NOMO-1 treated with dmso at 0.1 percent for 144 hours (cell line): ENCODE data around the gene PRX.
"Not testable (repeated sequence)": the region's sequence is repeated elsewhere in the genome, so short reads cannot be mapped to it uniquely, and the experiment has no call there.

ENCODE experiments used
- DNase-seq: peaks from one replicate; lab custom pipeline; 2025; ENCODE audit not compliant: unreplicated experiment; lab: John Stamatoyannopoulos, UW

PRX gene

GRCh38 chr19:40418040-40418439 lies 4.9 kb upstream of the PRX start:
- DNase-seq, result no peak

DNA sequence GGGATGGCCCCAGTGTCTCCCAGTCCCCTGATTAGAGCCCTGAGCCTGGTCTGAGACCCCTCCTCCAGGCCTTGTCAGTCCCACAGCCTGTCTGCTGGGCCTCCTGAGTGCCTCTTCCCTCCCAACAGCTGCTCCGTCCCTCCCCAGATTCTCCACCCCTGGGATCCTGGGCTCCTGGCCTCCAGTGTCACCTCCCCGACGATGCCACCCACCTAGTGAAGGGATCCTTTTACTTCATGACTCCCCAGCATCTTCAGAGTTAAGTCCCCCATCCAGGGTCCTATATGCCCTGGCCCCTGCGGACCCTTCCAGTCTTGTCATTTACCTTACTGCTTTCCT lies 4.4 kb upstream of the PRX start:
- no peak for DNase-seq

- no peak for DNase-seq
Measured at GRCh38 chr19:40416918-40417642, 3.9 kb upstream of the PRX start.

GRCh38 chr19:40415768-40416167 lies 2.6 kb upstream of the PRX start:
- no peak for DNase-seq

- DNase-seq, result no peak
Measured at GRCh38 chr19:40414542-40415535, 1.7 kb upstream of the PRX start.

- DNase-seq, result no peak
Measured at GRCh38 chr19:40412866-40413265, 312 bp downstream of the PRX start.

GRCh38 chr19:40411958-40412499 lies 1.1 kb downstream of the PRX start:
- no peak for DNase-seq

- DNase-seq, result no peak
Measured at GRCh38 chr19:40411125-40411842, 1.9 kb downstream of the PRX start.

DNA sequence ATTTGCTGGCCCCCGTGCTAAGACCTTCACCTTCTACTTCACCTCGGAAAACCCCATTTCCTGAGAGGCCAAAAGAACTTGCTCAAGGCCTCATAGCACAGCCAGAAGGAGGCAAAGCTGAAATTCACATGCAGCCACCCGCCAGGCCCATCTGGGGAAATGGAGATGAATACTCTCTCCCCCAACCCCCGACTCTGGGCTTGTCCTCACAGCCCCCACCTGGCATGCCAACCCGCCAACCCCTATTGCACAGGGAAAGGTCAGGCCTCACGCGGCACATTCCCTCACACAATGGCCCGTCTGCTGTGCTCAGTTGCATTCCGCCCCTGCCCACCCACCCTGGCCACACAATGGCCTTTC lies 3.2 kb downstream of the PRX start:
- DNase-seq, result no peak

DNA sequence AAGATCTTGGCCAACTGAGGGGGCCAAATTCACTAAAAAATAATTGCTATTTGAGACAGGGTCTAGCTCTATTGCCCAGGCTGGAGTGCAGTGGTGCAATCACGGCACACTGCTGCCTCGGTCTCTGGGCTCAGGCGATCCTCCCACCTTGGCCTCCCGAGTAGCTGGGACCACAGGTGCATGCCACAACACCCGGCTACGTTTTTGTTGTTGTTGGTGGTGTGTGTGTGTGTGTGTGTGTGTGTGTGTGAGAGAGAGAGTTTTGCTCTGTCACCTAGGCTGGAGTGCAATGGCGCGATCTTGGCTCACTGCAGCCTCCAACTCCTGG lies 4.6 kb downstream of the PRX start:
- not testable (repeated sequence) for DNase-seq

DNA sequence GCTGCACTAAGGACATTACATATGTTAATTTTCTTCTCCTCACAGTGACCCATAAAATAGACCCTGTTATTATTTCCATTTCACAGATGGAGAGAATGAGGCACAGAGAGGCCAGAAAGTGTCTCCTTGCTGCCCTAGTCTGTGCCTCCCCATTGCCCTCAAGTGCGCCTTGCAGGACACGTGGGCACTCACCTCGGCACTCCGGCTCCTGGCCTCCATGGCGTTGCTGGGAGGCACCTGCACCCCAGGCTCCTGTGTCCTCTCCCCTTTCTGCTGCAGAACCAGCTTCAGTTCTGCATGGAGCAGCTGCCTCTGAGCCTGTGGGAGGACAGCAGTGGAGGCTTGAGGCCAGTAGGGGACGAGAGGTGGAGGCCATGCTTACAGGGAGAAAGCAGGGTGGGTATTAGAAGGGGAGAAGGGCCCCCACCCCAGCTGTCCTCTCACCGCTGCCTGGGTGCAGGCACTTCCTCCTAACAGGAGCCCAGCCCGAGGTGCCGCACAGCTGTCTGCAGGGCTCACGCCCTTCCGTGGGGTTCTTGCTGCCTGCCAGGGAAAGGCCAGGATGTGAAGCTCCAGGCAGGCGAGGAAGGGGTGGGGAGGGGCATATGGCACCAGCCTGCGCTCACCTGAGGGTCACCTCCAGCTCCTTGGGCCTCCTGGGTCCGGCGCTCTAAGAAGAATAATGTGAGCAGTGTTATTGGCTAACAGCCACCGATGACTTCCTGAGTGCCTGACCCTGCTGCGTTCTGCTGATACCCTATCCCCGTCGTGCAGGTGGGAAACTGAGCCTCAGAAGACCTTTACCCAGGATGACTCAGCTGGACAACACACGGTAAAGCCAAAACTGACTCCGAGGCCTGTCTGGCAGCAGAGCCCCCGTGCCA lies 5.2 kb downstream of the PRX start:
- DNase-seq, result no peak

DNA sequence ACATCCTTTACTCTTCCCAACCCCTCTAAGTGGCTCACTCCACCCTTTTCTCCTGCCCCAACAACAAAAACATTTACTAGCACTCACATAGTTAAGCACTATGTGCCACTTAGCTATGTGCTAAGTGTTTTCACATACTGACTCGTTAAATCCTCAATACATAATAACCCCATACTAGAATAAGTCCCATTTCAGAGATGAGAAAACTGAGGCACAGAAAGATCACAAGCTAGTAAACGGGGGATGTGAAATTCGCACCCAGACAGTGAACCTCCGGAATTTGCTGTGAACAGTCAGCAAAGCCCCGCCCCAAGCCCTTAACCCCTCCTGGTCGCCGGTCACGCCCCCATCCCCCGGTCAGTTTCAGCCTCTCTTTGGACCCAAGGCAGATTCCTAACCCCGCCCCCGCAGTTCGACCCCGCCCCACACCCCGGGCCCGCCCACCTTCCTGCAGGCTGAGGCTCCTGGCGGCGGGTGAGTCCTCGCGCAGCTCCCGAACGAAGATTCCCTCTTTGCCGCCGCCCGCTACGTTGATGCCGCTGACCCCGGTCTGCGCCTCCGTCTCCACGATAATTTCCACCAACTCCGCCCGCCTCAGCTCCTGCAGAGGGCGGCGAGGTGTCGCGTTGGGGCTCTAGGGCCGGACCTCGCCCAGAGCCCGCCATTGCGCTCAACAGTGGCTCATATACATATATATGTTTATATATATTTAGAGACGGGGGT lies 9.8 kb downstream of the PRX start:
- DNase-seq, result peak; percentile 76

GRCh38 chr19:40400559-40400958 lies 12.6 kb downstream of the PRX start:
- no peak for DNase-seq

DNA sequence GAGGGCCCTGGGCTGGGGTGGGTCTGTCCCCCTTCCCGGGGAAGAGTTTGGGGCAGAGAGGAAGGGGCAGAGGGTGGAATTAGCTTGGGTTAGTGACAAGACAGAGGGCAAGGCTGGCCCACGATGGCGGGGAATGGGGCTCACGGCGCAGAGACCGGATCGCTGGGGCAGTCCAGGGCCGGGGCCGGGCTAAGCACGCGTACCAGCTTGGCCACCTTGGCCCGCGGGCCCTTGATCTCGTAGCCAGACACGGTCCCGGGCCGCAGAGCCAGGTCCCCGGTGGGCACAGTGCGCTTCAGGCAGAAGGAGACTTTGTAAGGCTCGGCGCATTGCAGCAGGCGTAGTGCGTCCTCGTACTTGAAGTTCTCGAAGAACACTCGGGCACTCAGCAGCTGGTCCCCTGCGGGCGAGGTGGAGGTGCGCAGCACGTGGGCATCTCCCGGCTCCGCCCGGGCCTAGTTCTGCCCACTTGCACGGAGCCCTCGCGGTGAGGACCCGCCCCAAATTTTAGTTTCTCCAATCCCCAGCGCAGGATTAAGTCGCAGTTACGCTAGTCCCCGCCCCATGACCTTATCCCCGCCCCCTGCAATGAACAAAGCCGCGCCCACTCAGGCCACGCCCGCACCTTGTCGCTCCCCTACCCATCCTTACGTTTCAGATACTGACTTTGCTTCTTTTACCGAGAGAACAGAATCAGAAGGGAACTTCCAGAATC lies 14.6 kb downstream of the PRX start:
- DNase-seq, result no peak

DNA sequence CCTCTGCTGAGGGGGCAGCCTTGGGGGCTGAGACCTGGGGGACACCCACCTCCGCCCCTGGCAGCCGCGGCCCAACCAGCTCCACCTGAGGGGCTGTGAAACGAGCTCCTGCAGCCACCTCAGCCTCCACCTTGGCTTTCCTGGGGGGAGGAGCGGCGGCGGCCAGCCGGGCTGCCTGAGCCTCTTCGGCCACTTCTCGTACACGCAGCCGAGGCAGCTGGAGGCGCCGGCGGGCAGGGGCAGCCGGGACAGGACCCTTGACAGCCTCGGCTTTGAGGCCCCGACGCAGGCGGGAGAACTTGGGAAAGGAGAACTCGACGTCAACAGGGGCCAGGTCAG lies 15.6 kb downstream of the PRX start:
- no peak for DNase-seq

- no peak for DNase-seq
Measured at GRCh38 chr19:40396886-40397567, 16.2 kb downstream of the PRX start.

- no peak for DNase-seq
Measured at GRCh38 chr19:40395956-40396355, 17.2 kb downstream of the PRX start.

GRCh38 chr19:40394816-40395210 lies 18.4 kb downstream of the PRX start:
- DNase-seq, result no peak
